GM12878 (cell line): ENCODE data around the gene SCAANT1. TPM values are rescaled to one million over a fixed set of nuclear protein-coding genes. Genes with fewer than 3 reads are reported as not detected.

Experiments
- ATF2 ChIP-seq: IDR thresholded peaks from 2 replicates; pipeline ENCODE4 v1.6.1; 2012; ENCODE audit warnings: low read length, inconsistent platforms
- ATF7 ChIP-seq: fragments of 450-650 bp; IDR thresholded peaks from 2 replicates; pipeline ENCODE4 v1.6.1; 2016; ENCODE audit warnings: low read depth, mild to moderate bottlenecking
- CEBPB ChIP-seq, 2 experiments: fragments of 150-350 bp in 1 of 2; IDR thresholded peaks; 2 replicates each; pipeline ENCODE4 v1.6.1; 2012 to 2014; ENCODE audit warnings: low read depth in 2 of 2, low read length in 2 of 2, borderline replicate concordance in 1 of 2, inconsistent platforms in 1 of 2
- EGR1 ChIP-seq, 2 experiments: IDR thresholded peaks; 1 replicate in 1 of 2; 2 replicates in 1 of 2; pipeline ENCODE4 v1.6.1; 2011 to 2012; ENCODE audit warnings: low read depth in 2 of 2, low read length in 2 of 2, borderline replicate concordance in 1 of 2, mild to moderate bottlenecking in 1 of 2, moderate library complexity in 1 of 2
- GATAD2B ChIP-seq: fragments of 450-650 bp; conservative IDR thresholded peaks from 2 replicates; pipeline ENCODE4 v1.6.1; 2017; ENCODE audit warnings: low read depth, mild to moderate bottlenecking, moderate library complexity
- IKZF1 ChIP-seq: fragments of 450-650 bp; conservative IDR thresholded peaks from 2 replicates; pipeline ENCODE4 v1.6.1; 2017; ENCODE audit warnings: antibody characterized with exemption, mild to moderate bottlenecking
- IRF4 ChIP-seq: IDR thresholded peaks from 2 replicates; pipeline ENCODE4 v1.6.1; 2011; ENCODE audit warnings: low read depth, low read length
- JUND ChIP-seq: IDR thresholded peaks from 2 replicates; pipeline ENCODE4 v1.6.1; 2012; ENCODE audit warnings: low read depth, mild to moderate bottlenecking, low read length, improper control_type of control experiment, moderate library complexity
- KAT2A ChIP-seq: conservative IDR thresholded peaks from 2 replicates; pipeline ENCODE4 v1.6.1; 2011; ENCODE audit warnings: low read depth, low read length; ENCODE audit not compliant: control insufficient read depth
- KLF5 ChIP-seq: fragments of 450-650 bp; IDR thresholded peaks from 2 replicates; pipeline ENCODE4 v1.6.1; 2014; ENCODE audit warnings: mild to moderate bottlenecking; ENCODE audit not compliant: partially characterized antibody
- PBX3 ChIP-seq: IDR thresholded peaks from 2 replicates; pipeline ENCODE4 v1.6.1; 2011; ENCODE audit warnings: mild to moderate bottlenecking, low read depth, low read length, moderate library complexity; ENCODE audit not compliant: insufficient replicate concordance
- POLR2AphosphoS2 ChIP-seq: IDR thresholded peaks from 2 replicates; pipeline ENCODE4 v1.6.1; 2011; ENCODE audit warnings: low read depth, mild to moderate bottlenecking, low read length, improper control_type of control experiment, moderate library complexity
- RAD51 ChIP-seq: fragments of 450-650 bp; IDR thresholded peaks from 2 replicates; pipeline ENCODE4 v1.6.1; 2016; ENCODE audit warnings: moderate library complexity, mild to moderate bottlenecking, inconsistent platforms
- RBBP5 ChIP-seq: fragments of 200-600 bp; sonication (generic); conservative IDR thresholded peaks from 2 replicates; pipeline ENCODE4 v1.6.1; 2016
- RFX5 ChIP-seq: IDR thresholded peaks from 2 replicates; pipeline ENCODE4 v1.6.1; 2011; ENCODE audit warnings: low read depth, low read length, improper control_type of control experiment
- RUNX3 ChIP-seq: IDR thresholded peaks from 2 replicates; pipeline ENCODE4 v1.6.1; 2012; ENCODE audit warnings: low read length, inconsistent platforms
- SMAD1 ChIP-seq: fragments of 450-650 bp; IDR thresholded peaks from 2 replicates; pipeline ENCODE4 v1.6.1; 2018; ENCODE audit warnings: mild to moderate bottlenecking, low read depth; ENCODE audit not compliant: partially characterized antibody
- SPI1 ChIP-seq: IDR thresholded peaks from 2 replicates; pipeline ENCODE4 v1.6.1; 2011; ENCODE audit warnings: low read depth, mild to moderate bottlenecking, low read length, moderate library complexity, borderline replicate concordance; ENCODE audit not compliant: insufficient read depth
- SREBF2 ChIP-seq: IDR thresholded peaks from 2 replicates; pipeline ENCODE4 v1.6.1; 2012; ENCODE audit warnings: mild to moderate bottlenecking, low read length
- TCF3 ChIP-seq: IDR thresholded peaks from 2 replicates; pipeline ENCODE4 v1.6.1; 2012; ENCODE audit warnings: low read depth, mild to moderate bottlenecking, low read length, borderline replicate concordance; ENCODE audit not compliant: insufficient read depth
- TCF7 ChIP-seq: IDR thresholded peaks from 2 replicates; pipeline ENCODE4 v1.6.1; 2014; ENCODE audit warnings: antibody characterized with exemption, borderline replicate concordance
- ZNF207 ChIP-seq: fragments of 450-650 bp; IDR thresholded peaks from 2 replicates; pipeline ENCODE4 v1.6.1; 2014; ENCODE audit warnings: antibody characterized with exemption, mild to moderate bottlenecking, borderline replicate concordance
- ZNF384 ChIP-seq: IDR thresholded peaks from 2 replicates; pipeline ENCODE4 v1.6.1; 2012; ENCODE audit warnings: low read depth, mild to moderate bottlenecking, low read length, improper control_type of control experiment, borderline replicate concordance
- polyA plus RNA-seq, 11 experiments: library from polyadenylated mRNA; depleted of rRNA in 4 of 11; unstranded in 6 of 11; stranded (reverse) in 5 of 11; fragments of >200 nt; fragmentation: Nextera tagmentation in 4 of 11; fragmentation: Illumina TruSeq in 1 of 11; extraction: Ambion mirVana in 4 of 11; extraction: Trizol in 1 of 11; gene quantifications; 1 replicate in 1 of 11; 2 replicates in 10 of 11; pipeline versions ENCODE4 v1.2.1 to v1.2.3, GENCODE V29; 2011 to 2016; ENCODE audit warnings: inconsistent platforms in 2 of 11, missing spikeins in 2 of 11, low read depth in 1 of 11
- total RNA-seq, 4 experiments: library from RNA; depleted of rRNA in 3 of 4; stranded (reverse); fragments of >200 nt in 3 of 4; fragmentation: Illumina TruSeq in 1 of 4; extraction: Trizol in 1 of 4; gene quantifications; 2 replicates each; pipeline versions ENCODE4 v1.2.1 to v1.2.3, GENCODE V29; 2013 to 2021
- TF ChIP-seq, protein P1 (sequence below): fragments of 450-650 bp; formaldehyde crosslinking; IDR thresholded peaks from 2 replicates; pipeline ENCODE4 v1.5.0; 2022; ENCODE audit warnings: mild to moderate bottlenecking, missing genetic modification characterization

Gene SCAANT1
- total and polyA plus RNA-seq, 10 of the 15 experiments (the other 5 are each of a cell fraction or from before 2014, with no cell fraction given), result 0.60 to 1.7 (median 0.95) TPM; not detected in 6

DNA sequence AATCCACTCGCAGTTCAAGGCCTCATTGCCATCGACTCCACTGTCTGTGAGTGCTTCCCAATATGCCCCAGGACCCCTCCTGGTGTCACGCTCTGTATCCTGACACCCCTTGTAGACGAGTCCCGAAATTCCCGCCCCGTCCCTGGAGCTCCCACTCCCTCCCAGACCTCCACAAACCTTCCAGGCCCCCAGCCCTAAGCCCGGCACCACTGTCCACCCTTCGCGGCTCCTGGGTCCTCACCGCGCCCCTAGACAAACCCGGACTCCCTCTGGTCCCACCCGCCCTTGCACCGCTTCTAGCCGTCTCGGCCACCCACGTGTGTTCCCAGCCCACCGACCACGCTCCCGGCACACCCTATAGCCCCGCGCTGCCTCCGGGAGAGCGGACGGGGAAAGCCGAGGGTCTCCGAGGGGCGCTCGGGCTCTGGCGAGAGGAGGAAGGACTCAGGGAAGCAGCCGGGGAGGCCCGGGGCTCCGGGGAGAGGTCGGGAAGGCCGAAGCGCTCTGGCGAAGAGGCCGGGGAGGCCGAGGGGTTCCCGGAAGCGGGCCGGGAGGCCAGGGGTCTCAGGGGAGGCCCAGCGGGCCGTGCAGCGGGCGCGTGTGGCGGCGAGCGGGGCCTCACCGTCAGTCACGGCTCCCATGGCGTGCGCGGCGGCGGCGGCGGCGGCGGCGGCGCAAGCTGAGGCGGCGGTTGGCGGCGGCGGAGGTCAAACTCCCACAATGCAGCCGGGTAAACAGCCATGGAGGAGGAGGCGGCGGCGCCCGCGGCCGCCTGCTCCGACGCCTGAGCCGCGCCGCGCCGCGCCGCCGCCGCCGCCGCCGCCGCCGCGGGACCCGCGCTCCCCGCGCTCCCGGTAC, 48.8 kb downstream of the SCAANT1 start, which contains the start of the genes ATXN7 and THOC7 (continued):
- no peak for TF ChIP-seq POLR2AphosphoS2
- no peak for TF ChIP-seq KAT2A
- TF ChIP-seq RFX5, result no peak
- TF ChIP-seq ATF2, result no peak
- TF ChIP-seq EGR1 (IDR thresholded peaks at IDR 0.05; ENCODE audit: borderline replicate concordance in 1 of 2, low read depth in 2 of 2, low read length in 2 of 2), result no peak
- TF ChIP-seq JUND, result no peak
- TF ChIP-seq TCF7, result no peak
- no peak for TF ChIP-seq SREBF2
- no peak for TF ChIP-seq SMAD1
- TF ChIP-seq, protein P1, sequence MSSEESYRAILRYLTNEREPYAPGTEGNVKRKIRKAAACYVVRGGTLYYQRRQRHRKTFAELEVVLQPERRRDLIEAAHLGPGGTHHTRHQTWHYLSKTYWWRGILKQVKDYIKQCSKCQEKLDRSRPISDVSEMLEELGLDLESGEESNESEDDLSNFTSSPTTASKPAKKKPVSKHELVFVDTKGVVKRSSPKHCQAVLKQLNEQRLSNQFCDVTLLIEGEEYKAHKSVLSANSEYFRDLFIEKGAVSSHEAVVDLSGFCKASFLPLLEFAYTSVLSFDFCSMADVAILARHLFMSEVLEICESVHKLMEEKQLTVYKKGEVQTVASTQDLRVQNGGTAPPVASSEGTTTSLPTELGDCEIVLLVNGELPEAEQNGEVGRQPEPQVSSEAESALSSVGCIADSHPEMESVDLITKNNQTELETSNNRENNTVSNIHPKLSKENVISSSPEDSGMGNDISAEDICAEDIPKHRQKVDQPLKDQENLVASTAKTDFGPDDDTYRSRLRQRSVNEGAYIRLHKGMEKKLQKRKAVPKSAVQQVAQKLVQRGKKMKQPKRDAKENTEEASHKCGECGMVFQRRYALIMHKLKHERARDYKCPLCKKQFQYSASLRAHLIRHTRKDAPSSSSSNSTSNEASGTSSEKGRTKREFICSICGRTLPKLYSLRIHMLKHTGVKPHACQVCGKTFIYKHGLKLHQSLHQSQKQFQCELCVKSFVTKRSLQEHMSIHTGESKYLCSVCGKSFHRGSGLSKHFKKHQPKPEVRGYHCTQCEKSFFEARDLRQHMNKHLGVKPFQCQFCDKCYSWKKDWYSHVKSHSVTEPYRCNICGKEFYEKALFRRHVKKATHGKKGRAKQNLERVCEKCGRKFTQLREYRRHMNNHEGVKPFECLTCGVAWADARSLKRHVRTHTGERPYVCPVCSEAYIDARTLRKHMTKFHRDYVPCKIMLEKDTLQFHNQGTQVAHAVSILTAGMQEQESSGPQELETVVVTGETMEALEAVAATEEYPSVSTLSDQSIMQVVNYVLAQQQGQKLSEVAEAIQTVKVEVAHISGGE (CRISPR knock-in tag), result no peak
- no peak for TF ChIP-seq ATF7
- no peak for TF ChIP-seq TCF3
- TF ChIP-seq RAD51, result no peak
- peak; percentile 83 for TF ChIP-seq IKZF1
- TF ChIP-seq ZNF384, result no peak
- no peak for TF ChIP-seq SPI1
- no peak for TF ChIP-seq RUNX3
- no peak for TF ChIP-seq ZNF207
- peak; percentile 96 for TF ChIP-seq GATAD2B
- no peak for TF ChIP-seq CEBPB (IDR thresholded peaks at IDR 0.05; ENCODE audit: borderline replicate concordance in 1 of 2, low read depth in 2 of 2, low read length in 2 of 2)
- TF ChIP-seq IRF4, result no peak
- TF ChIP-seq KLF5, result no peak
- no peak for TF ChIP-seq PBX3
- TF ChIP-seq RBBP5, result no peak
